ENCODE measurements around the gene GABRE. TPM values are rescaled to one million over a fixed set of nuclear protein-coding genes. Genes with fewer than 3 reads are reported as not detected.

Gene GABRE
- total and polyA plus RNA-seq, 10 of the 15 experiments (the other 5 are each of a cell fraction or from before 2014, with no cell fraction given) = 0.01 to 0.15 (median 0.10) TPM; not detected in 6

GRCh38 chrX:151996347-151996746 lies 21.9 kb upstream of the GABRE start (continued):
- no peak for TF ChIP-seq MLLT1 (IDR thresholded peaks at IDR 0.05)
- no peak for TF ChIP-seq RELA (IDR thresholded peaks at IDR 0.05; ENCODE audit: borderline replicate concordance, partially characterized antibody)
- TF ChIP-seq PKNOX1 (IDR thresholded peaks at IDR 0.05) = no peak
- TF ChIP-seq NFXL1 (IDR thresholded peaks at IDR 0.05; ENCODE audit: borderline replicate concordance) = no peak
- TF ChIP-seq NRF1 (conservative IDR thresholded peaks at IDR 0.05; ENCODE audit: low read depth, low read length) = no peak

- in situ Hi-C loops (cut with MboI) (no loop called here), intact Hi-C loops (cut with micrococcal nuclease; ENCODE audit: unreplicated experiment) (no loop called here)
- Histone ChIP-seq H3K9me3 (replicated peaks; ENCODE audit: control insufficient read depth, insufficient read depth, low read length) (no peaks in the 10 kb centered on the region), H2AFZ (ENCODE audit: control insufficient read depth, low read depth, low read length) (no peak overlapping the region), H4K20me1 (ENCODE audit: control insufficient read depth, insufficient read depth) (no peaks in the 10 kb centered on the region), H3K36me3 (ENCODE audit: control insufficient read depth in 2 of 2, insufficient read depth in 2 of 2, low read length in 1 of 2) (no peaks in the 10 kb centered on the region), H3K27ac (ENCODE audit: control insufficient read depth, insufficient read depth) (no peak overlapping the region), H3K4me1 (ENCODE audit: control insufficient read depth, insufficient read depth, low read length) (no peaks in the 10 kb centered on the region), H3K79me2 (ENCODE audit: control insufficient read depth, insufficient read depth, low read length) (no peaks in the 10 kb centered on the region), H3K4me3 (no peak overlapping the region), H3K9ac (ENCODE audit: control insufficient read depth, insufficient read depth, low read length) (no peak overlapping the region), H3K4me2 (ENCODE audit: control insufficient read depth, insufficient read depth) (no peak overlapping the region), H3K27me3 (replicated peaks in 1 of 2; ENCODE audit: control insufficient read depth in 2 of 2, insufficient read depth in 2 of 2, low read length in 1 of 2) (no peaks in the 10 kb centered on the region)
- ChIA-PET SMC1A (ENCODE audit: uncharacterized antibody, unreplicated experiment) (no interaction called here), POLR2A (no interaction called here), RAD21 (ENCODE audit: unreplicated experiment) (no interaction called here), CTCF (no interaction called here)
- WGBS (ENCODE audit: insufficient coverage, insufficient replicate concordance, low lambda C conversion rate, missing lambda C conversion rate) = 3% methylated on average over 3 of the region's 3 CpGs
- no TSS peak for BruUV-seq (replicated peaks)
- no peak for ATAC-seq
- no peak for DNase-seq (ENCODE audit: low read depth, low spot score)
- FAIRE-seq = no peak
- TF ChIP-seq ZZZ3 (IDR thresholded peaks at IDR 0.05; ENCODE audit: control insufficient read depth, insufficient read length, low read depth) (no peak), RB1 (IDR thresholded peaks at IDR 0.05; ENCODE audit: borderline replicate concordance) (no peak), SP1 (IDR thresholded peaks at IDR 0.05; ENCODE audit: low read depth, low read length) (no peak), ZBED1 (IDR thresholded peaks at IDR 0.05; ENCODE audit: borderline replicate concordance) (no peak), GATAD2B (conservative IDR thresholded peaks at IDR 0.05; ENCODE audit: low read depth) (no peak), BACH1 (IDR thresholded peaks at IDR 0.05; ENCODE audit: borderline replicate concordance) (no peak), IRF5 (IDR thresholded peaks at IDR 0.05; ENCODE audit: borderline replicate concordance) (no peak), RBBP5 (conservative IDR thresholded peaks at IDR 0.05) (no peak), TARDBP (IDR thresholded peaks at IDR 0.05; ENCODE audit: borderline replicate concordance) (no peak), NFYA (IDR thresholded peaks at IDR 0.05; ENCODE audit: borderline replicate concordance, low read depth, low read length) (no peak), POLR2AphosphoS2 (IDR thresholded peaks at IDR 0.05; ENCODE audit: low read depth, low read length) (no peak), TCF7 (IDR thresholded peaks at IDR 0.05; ENCODE audit: borderline replicate concordance) (no peak), SUZ12 (IDR thresholded peaks at IDR 0.05; ENCODE audit: unreplicated experiment) (no peak)
These were observed 20.0 kb upstream of the GABRE start for GRCh38 chrX:151994476-151994875.
